Urinary bladder (tissue), 4 donors: ENCODE data around the gene CST4. TPM values are rescaled to one million over a fixed set of nuclear protein-coding genes. Genes with fewer than 3 reads are reported as not detected.

ENCODE experiments used
- DNase-seq: peaks from one replicate; pipeline ENCODE4 v3.0.0-alpha.2; 2015; ENCODE audit errors: extremely low spot score
- H3K27ac ChIP-seq: one replicate; pipeline ENCODE4 v1.5.1; 2013; ENCODE audit warnings: low read depth, mild to moderate bottlenecking, moderate library complexity
- H3K36me3 ChIP-seq: one replicate; pipeline ENCODE4 v1.6.1; 2013; ENCODE audit warnings: mild to moderate bottlenecking, moderate library complexity; ENCODE audit not compliant: insufficient read depth
- H3K4me1 ChIP-seq: one replicate; pipeline ENCODE4 v1.6.1; 2013; ENCODE audit warnings: mild to moderate bottlenecking, moderate library complexity; ENCODE audit not compliant: insufficient read depth
- H3K4me3 ChIP-seq: one replicate; pipeline ENCODE4 v1.5.1; 2013; ENCODE audit warnings: low read depth, low read length
- WGBS: extraction: QIAGEN DNeasy Blood & Tissue Kit; methylation state at CpG from one replicate; pipeline ENCODE4 v1.1.7; 2013; 5-methylcytosine and 5-hydroxymethylcytosine counted together
- polyA plus RNA-seq: library from polyadenylated mRNA; stranded (reverse); fragments of 200-250 nt; gene quantifications from one replicate; pipeline ENCODE4 v1.2.3, GENCODE V29; 2013
- total RNA-seq: library from RNA; depleted of rRNA; stranded (reverse); fragments of >200 nt; gene quantifications from one replicate; pipeline ENCODE4 v1.2.3, GENCODE V29; 2014
- donor health status: healthy with polysubstance abuse.
- donor health status: healthy.

Gene CST4
- total and polyA plus RNA-seq, 2 donors = not detected

DNA sequence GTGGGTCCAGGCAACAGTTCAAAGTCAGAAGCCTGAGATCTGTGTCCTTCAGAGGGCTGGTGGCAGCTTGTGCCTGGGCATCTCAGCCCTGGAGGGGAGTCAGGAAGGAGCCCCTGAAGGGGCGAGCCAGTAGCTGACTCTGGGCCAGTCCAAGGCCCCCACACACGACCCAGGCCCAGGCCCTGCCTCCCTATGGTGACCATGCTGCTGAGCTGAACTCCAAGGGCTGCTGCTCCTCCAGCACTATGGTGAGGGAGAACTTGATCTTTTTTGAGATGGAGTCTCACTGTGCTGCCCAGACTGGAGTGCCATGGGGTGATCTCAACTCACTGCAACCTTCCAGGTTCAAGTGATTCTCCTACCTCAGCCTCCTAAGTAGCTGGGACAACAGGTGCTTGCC lies 35.9 kb downstream of the CST4 start:
- no peaks in the 10 kb centered on the region for H3K36me3 ChIP-seq
- H3K4me3 ChIP-seq = no peak overlapping the region
- no peak for DNase-seq
- 87% methylated on average over 2 of the region's 2 CpGs for WGBS
- H3K4me1 ChIP-seq = no peaks in the 10 kb centered on the region
- no peak overlapping the region for H3K27ac ChIP-seq

DNA sequence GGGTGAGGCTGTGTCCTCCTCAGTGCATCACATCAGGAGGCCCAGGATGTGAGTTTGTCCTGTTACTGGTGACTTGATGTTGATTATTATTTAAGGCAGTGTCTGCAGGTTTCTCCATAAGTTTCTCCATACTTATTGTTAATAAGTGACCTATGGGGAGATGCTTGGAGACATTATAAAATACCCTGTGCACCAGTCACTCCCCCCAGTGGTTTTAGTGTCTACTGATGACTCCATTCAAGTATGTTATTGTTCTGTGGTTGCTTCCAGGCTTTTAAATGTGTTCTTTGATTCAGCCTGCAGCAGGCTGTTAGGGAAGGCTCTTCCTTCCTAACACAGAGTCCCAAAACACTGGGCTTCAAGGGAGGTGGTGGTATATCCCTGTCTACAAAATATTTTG lies 36.5 kb downstream of the CST4 start:
- Histone ChIP-seq H3K36me3 (no peaks in the 10 kb centered on the region), H3K4me3 (no peak overlapping the region), H3K4me1 (no peaks in the 10 kb centered on the region), H3K27ac (no peak overlapping the region)
- DNase-seq = no peak

DNA sequence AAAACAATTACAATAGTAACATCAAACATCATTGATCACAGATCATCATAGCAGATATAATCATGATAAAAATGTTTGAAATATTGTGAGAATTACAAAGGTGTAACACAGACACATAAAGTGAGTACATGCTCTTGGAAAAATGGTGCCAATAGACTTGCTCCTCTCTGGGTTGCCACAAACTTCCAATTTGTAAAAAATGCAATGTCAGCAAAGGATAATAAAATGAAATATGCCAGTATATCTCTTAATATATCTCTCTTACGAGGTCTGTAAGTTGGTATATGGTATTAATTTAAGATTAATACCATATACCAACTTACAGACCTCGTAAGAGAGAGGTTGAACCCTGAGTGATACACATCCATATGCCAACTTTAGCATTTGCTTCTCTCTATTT lies 37.7 kb downstream of the CST4 start:
- no peak for DNase-seq
- H3K4me3 ChIP-seq = no peak overlapping the region
- H3K27ac ChIP-seq = no peak overlapping the region
- H3K4me1 ChIP-seq = no peaks in the 10 kb centered on the region
- WGBS = 87% methylated on average over 2 of the region's 2 CpGs
- no peaks in the 10 kb centered on the region for H3K36me3 ChIP-seq

DNA sequence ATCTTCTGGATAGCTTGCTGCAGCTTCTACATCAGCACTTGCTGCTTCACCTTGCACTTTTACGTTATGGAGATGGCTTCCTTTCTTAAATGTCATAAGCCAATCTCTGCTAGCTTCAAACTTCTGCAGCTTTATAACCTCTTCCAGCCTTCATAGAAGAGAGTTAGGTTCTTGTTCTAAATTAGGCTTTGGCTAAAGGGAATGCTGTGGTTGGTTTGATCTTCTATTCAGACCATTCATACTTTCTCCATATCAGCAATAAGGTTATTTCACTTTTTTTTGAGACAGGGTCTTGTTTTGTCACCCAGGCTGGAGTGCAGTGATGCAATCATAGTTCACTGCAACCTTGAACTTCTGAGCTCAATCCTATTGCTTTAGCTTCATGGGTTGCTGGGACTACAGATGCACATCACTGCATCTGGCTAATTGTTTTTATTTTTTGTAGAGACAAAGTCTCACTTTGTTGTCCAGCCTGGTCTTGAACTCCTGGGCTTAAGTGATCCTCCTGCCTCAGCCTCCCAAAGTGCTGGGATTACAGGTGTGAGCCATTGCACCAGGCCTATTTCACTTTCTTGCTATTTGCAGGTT lies 38.9 kb downstream of the CST4 start:
- no peak overlapping the region for H3K4me3 ChIP-seq
- H3K36me3 ChIP-seq = no peaks in the 10 kb centered on the region
- 85% methylated on average over 1 of the region's 1 CpG for WGBS
- H3K27ac ChIP-seq = no peak overlapping the region
- no peak for DNase-seq
- no peaks in the 10 kb centered on the region for H3K4me1 ChIP-seq

DNA sequence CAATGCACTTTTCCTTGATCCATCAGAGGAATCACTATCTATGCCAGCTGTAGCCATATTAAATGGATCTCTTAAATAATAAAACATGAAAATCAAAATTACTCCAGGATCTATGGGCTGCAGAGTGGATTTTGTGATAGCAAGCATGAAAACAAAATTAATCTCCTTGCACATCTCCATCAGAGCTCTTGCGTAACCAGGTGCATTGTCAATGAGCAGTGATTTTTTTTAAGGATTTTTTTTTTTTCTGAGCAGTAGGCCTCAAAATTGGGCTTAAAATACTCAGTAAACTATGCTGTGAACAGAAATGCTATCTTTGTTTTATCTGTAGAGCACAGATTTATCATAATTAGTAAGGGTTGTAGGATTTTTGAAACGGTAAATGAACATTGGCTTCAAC lies 39.6 kb downstream of the CST4 start:
- no peaks in the 10 kb centered on the region for H3K4me1 ChIP-seq
- no peaks in the 10 kb centered on the region for H3K36me3 ChIP-seq
- WGBS = 82% methylated on average over 2 of the region's 2 CpGs
- no peak overlapping the region for H3K27ac ChIP-seq
- no peak for DNase-seq
- H3K4me3 ChIP-seq = no peak overlapping the region

DNA sequence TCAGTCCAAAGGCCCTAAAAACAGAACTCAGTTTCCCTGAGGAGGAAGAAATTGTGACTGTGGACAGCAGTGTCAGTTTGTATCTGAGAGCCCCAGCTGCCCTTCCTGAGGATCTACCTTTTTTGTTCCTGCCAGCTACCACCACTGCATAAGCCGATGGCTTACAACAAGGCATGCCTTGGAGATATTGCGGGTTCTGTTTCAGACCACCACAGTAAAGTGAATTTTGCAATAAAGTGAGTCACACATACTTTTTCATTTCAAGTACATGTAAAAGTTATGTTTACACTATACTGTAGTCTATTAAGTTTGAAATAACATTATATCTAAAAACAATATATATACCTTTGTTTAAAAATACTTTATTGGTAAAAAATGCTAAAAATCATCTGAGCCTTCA lies 41.5 kb downstream of the CST4 start:
- no peak for DNase-seq
- Histone ChIP-seq H3K27ac (no peak overlapping the region), H3K4me3 (no peak overlapping the region), H3K36me3 (no peaks in the 10 kb centered on the region), H3K4me1 (no peaks in the 10 kb centered on the region)
- 93% methylated on average over 2 of the region's 2 CpGs for WGBS

DNA sequence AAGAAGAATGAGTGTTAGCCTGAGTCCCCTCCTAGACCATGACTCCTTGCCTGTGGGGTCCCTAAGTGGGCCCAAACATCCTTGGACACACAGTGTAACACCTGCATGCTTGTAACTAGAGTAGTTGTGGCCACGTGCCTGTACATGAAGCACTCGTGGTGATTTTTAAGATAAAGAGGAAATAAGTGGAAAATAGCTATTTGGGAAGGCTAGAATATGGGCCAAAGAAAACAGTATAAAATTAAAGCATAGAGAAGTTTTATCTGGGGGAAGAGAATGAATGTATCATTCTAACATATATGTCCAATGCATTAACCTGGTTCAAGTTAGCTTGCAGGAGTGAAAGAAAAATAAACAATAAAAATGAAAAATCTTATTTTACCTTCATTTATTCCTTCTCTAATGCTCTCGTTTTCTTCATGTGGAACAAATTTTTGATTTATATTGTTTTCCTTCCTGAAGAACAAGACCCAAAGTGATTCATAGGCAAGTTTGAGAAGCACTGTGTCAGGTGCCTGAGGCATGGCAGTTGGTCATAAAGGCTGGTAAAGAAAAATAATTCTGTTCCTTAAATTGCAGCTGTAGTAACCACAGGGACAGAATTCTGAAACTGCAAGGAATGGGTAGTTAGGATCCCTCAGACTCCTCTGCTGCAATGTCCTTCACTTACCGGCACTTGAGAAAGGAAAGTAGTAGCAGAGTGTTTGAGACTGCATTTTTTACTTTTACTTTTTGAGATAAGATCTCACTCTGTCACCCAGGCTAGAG lies 42.5 kb downstream of the CST4 start:
- H3K4me3 ChIP-seq = no peak overlapping the region
- H3K4me1 ChIP-seq = no peaks in the 10 kb centered on the region
- H3K27ac ChIP-seq = no peak overlapping the region
- no peak for DNase-seq
- 53% methylated on average over 4 of the region's 4 CpGs for WGBS
- no peaks in the 10 kb centered on the region for H3K36me3 ChIP-seq

DNA sequence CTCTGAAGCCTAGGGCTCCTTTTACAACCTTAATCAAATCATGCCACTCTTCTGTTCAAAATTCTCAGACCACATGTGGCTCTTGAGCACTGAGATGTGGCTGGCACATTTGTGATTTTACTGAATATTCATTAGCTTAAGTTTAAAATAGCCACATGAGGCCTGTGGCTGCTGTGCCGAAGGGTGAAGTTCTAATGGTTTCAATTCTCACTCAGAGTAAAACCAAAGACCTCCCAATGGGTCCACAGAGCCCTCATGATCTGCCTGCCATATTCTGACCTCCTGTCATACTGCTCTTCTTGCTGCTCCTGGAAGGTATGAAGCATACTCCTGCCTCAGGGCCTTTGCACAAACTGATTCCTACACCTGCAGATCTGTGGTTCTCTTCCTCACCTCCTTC lies 43.3 kb downstream of the CST4 start:
- DNase-seq = no peak
- Histone ChIP-seq H3K4me3 (no peak overlapping the region), H3K36me3 (no peaks in the 10 kb centered on the region), H3K4me1 (no peaks in the 10 kb centered on the region), H3K27ac (no peak overlapping the region)
- WGBS = 86% methylated on average over 1 of the region's 1 CpG

DNA sequence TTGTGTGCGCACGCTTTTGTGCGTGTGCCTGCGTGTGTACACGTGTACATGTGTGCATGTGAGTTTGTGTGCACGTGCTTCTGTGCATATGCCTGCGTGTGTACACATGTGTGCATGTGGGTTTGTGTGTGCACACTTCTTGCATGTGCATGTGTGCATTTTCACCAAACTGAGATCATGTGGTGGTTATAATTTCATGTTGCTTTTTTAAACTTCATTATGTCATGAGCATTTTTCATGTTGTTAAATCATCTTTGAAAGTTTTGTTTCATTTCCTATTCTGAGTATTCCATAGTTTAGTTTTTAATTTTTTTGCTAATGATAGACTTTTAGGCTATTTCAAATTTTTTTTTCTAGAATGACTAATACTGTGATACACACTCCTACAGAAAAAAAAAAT lies 44.7 kb downstream of the CST4 start:
- Histone ChIP-seq H3K4me1 (no peaks in the 10 kb centered on the region), H3K27ac (no peak overlapping the region), H3K4me3 (no peak overlapping the region), H3K36me3 (no peaks in the 10 kb centered on the region)
- DNase-seq = no peak
- 96% methylated on average over 7 of the region's 7 CpGs for WGBS

DNA sequence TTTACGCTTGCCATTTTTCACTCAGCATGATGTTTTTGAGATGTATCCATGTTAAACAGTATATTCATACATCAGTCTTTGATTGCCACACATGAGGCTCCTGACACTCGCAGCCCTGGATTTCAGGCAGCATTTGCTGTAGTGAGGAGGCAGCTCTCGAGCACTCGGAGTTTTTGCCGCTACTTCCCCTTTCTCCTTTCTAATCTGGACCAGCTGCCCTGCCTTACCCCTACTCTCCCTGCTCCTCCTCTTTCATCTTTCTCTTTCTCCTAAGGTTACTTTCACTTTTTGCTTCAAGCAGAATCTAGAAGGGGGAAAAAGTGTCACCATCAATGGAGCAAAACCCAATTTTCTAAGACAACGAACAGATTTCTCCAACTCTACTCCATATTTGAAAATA lies 45.2 kb downstream of the CST4 start:
- Histone ChIP-seq H3K4me1 (no peaks in the 10 kb centered on the region), H3K4me3 (no peak overlapping the region), H3K27ac (no peak overlapping the region), H3K36me3 (no peaks in the 10 kb centered on the region)
- WGBS = 72% methylated on average over 6 of the region's 6 CpGs
- DNase-seq = no peak

DNA sequence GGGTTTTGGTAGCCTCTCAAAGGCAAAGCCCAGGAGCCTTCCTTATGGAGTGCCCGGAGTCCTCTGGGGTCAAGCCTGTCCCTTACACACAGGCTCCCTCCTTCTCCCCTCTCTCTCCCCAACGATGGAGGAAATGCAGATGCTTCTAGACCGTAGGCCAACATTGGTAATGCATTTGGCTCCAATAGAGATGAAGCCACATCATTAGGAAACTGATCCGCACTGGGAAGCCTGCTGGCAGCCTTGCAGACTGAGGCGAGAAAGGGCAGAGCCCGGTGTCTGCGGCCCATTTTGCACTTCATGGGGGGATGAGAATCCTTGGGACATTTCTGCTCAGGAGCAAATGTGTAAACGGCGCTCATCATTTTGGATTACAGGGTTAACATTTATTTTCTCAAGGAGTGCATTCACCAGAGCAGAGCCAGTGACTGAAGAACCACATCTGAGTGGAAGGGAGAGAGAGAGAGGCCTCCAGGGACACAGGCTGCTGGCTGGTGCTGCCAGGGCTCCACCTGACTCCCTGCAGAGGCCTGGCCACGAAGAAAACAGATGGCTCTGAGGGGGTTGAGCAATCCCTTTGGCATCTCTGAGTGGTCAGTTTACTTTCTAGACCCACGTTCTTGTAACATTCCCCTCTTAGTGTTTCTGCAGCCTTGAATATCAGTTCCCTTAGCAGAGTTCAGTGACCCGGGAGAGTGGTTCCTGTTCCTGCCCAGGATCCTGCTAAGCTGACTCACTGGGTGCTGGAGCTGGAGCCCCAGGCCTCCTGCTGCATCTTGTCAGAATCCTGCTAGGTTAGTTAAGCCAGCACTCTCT lies 46.7 kb downstream of the CST4 start:
- 59% methylated on average over 12 of the region's 12 CpGs for WGBS

DNA sequence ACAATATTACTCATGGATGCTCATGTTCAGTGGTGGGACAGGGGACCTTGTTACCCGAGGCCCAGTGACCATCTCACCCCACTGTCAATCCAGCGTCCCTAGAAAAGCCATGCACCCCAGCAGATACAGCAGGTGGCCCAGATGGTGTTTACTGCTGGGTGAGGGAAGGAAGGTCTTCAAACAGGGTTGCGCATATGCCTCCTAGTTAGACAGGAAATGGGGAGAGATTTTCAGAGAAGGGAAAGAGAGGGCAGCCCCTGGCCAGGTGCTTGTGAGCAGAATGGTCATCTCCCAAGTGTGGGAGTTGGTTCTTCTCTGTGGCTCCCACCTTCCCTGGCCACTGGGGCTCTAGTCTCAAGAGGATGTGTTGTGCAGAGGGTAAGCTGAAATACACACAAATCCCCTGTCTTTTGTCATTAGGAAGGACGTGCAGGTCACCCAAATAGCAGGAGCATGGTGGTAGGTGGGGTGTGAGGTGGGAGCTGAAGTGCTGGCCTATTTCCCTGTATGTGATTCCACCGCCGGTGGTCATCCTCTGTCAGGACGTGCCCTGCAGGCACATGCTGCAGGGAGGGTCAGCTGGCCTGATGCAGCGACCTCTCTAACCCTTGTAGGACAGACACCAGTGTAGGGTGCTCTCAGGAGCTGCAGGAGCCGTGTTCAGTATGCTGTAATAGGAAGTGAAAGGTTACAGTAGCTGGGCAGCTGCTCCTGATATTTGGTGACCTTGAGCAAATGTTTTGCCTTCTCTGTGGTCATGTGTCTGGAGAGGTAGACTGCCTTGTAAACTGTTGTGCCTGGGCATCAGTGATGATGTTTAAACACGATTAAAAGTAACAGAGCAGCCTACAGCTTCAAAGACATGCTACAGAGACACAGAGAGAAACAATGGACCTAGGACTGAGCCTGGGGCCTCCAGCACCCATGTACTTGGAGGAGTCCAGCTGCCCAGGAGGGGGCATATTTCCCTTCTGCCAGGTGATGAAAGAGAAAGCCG lies 47.9 kb downstream of the CST4 start:
- no peak overlapping the region for H3K27ac ChIP-seq
- H3K4me3 ChIP-seq = no peak overlapping the region
- H3K36me3 ChIP-seq = no peaks in the 10 kb centered on the region
- no peaks in the 10 kb centered on the region for H3K4me1 ChIP-seq
- 78% methylated on average over 11 of the region's 11 CpGs for WGBS
- DNase-seq = no peak

More for the DNA sequence above, 46.7 kb downstream of the CST4 start:
- Histone ChIP-seq H3K4me3 (no peak overlapping the region), H3K27ac (no peak overlapping the region), H3K36me3 (no peaks in the 10 kb centered on the region), H3K4me1 (no peaks in the 10 kb centered on the region)
- no peak for DNase-seq

DNA sequence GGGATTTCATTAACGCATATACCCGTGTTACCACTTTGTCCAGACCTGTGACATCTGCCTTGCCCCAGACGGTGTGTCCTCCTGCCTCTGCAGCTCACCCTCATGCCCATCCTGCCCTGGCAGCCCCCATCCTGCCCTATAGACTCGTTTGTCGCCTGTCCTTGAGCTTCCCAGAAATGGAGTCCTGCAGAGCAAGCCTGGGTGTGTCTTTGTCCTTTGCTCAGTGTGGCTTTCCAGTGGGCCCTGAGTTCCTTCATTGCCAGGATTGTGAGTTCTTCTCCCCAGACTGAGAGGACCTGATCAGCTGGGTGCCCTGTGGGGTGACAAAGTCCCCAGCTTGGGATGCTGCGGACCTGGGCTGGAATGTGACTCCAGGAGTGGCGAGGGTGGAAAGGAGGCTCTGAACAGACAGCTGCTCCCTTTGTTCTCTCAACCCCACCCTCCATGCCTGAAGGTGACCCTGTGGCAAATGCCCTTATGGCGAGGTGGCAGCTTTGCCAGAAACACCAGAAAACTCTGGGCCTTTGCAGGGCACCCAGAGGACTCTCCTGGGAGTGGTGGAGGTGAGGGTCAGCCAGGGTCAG lies 48.7 kb downstream of the CST4 start:
- 85% methylated on average over 8 of the region's 8 CpGs for WGBS
- H3K27ac ChIP-seq = no peak overlapping the region

More for the DNA sequence above, 48.7 kb downstream of the CST4 start:
- no peak for DNase-seq
- Histone ChIP-seq H3K4me3 (no peak overlapping the region), H3K36me3 (no peaks in the 10 kb centered on the region), H3K4me1 (no peaks in the 10 kb centered on the region)
